Testis (tissue), 3 donors: Measurements from ENCODE around the gene SIRT2. TPM values are rescaled to one million over a fixed set of nuclear protein-coding genes. Genes with fewer than 3 reads are reported as not detected.

Source experiments
- DNase-seq: peaks from one replicate; pipeline ENCODE4 v3.0.0-alpha.2; 2019
- H3K27ac ChIP-seq, 2 donors: fragments of 200-600 bp; sonication (generic); one replicate each; pipeline ENCODE4 v1.5.1; 2019
- H3K27me3 ChIP-seq: fragments of 200-600 bp; sonication (generic); one replicate; pipeline ENCODE4 v1.5.1; 2019
- H3K36me3 ChIP-seq: fragments of 200-600 bp; sonication (generic); one replicate; pipeline ENCODE4 v1.5.1; 2017; ENCODE audit warnings: low read depth; ENCODE audit errors: missing control alignments
- H3K4me1 ChIP-seq: fragments of 200-600 bp; sonication (generic); one replicate; pipeline ENCODE4 v1.5.1; 2019
- H3K4me3 ChIP-seq, 2 donors: fragments of 200-600 bp; sonication (generic); one replicate each; pipeline ENCODE4 v1.5.1; 2017 to 2019
- H3K9me3 ChIP-seq: fragments of 200-600 bp; sonication (generic); one replicate; pipeline ENCODE4 v1.5.1; 2017
- CTCF ChIP-seq, 3 experiments: fragments of 450-650 bp in 2 of 3; fragments of 200-600 bp in 1 of 3; sonication (generic) in 1 of 3; IDR thresholded peaks; one replicate each; pipeline ENCODE4 v1.5.1; 2016 to 2019; ENCODE audit warnings: antibody characterized with exemption in 3 of 3, mild to moderate bottlenecking in 2 of 3, moderate library complexity in 1 of 3
- POLR2A ChIP-seq: fragments of 450-650 bp; IDR thresholded peaks from one replicate; pipeline ENCODE4 v1.6.1; 2017; ENCODE audit warnings: antibody characterized with exemption, mild to moderate bottlenecking, moderate library complexity
- WGBS, 2 donors: methylation state at CpG; one replicate each; pipeline ENCODE4 v1.1.5; 2018; 5-methylcytosine and 5-hydroxymethylcytosine counted together
- intact Hi-C: fragments of 100-400 bp; cut with DNase I; formaldehyde crosslinking; loops from one replicate; pipeline ENCODE4 v1.15.1; 2023; ENCODE audit warnings: low total_unique reads
- polyA plus RNA-seq: library from polyadenylated mRNA; stranded (reverse); fragments of 350-450 nt; fragmentation: Illumina TruSeq; extraction: RNeasy Lipid Tissue Mini Kit (QIAGEN cat#74804); gene quantifications from one replicate; pipeline ENCODE4 v1.2.3, GENCODE V29; 2014; ENCODE audit warnings: low read depth, low replicate concordance; ENCODE audit not compliant: insufficient read depth
- total RNA-seq, 2 donors: library from RNA; depleted of rRNA; stranded (reverse); fragments of >200 nt; gene quantifications; one replicate each; pipeline ENCODE4 v1.2.3, GENCODE V29; 2016

SIRT2 gene
- total and polyA plus RNA-seq, 3 donors from 2014 or later, result 89.1 to 107 (median 95.3) TPM

DNA sequence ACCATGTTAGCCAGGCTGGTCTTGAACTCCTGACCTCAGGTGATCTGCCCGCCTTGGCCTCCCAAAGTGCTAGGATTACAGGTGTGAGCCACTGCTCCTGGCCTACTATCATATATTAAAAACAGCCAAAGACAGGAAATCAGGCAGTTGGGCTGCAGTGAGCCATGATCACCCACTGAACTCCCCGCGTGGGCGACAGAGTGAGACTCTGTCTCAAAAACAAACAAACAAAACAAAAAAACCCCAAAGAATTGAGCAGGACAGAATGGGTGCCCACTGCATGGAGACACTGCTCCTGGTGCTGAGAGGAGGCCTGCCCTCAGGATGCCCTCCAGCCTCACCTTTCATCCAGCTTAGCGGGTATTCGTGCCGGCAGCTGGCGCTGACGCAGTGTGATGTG is 16.1 kb downstream of the SIRT2 start:
- H3K36me3 ChIP-seq, result no peaks in the 10 kb centered on the region
- peaks cover 11% of the 10 kb centered on the region for H3K4me1 ChIP-seq
- H3K27me3 ChIP-seq, result no peaks in the 10 kb centered on the region
- intact Hi-C loops, result no loop called here
- no peak for TF ChIP-seq CTCF (IDR thresholded peaks at IDR 0.05)
- no peak for TF ChIP-seq POLR2A
- H3K27ac ChIP-seq, result peak overlapping the region in 1 of 2 donors; percentile 1
- DNase-seq, result no peak
- no peaks in the 10 kb centered on the region for H3K9me3 ChIP-seq
- H3K4me3 ChIP-seq, result no peak overlapping the region
- 94 to 95% methylated on average over 9 of the region's 9 CpGs for WGBS, 2 donors

GRCh38 chr19:38880882-38881609 is 18.4 kb downstream of the SIRT2 start:
- H3K27ac ChIP-seq, result no peak overlapping the region
- no peaks in the 10 kb centered on the region for H3K36me3 ChIP-seq
- no peak overlapping the region for H3K4me3 ChIP-seq
- no peaks in the 10 kb centered on the region for H3K27me3 ChIP-seq
- no peak for DNase-seq
- H3K4me1 ChIP-seq, result peaks cover 6% of the 10 kb centered on the region
- 93 to 98% methylated on average over 16 to 19 of the region's 19 CpGs for WGBS, 2 donors
- TF ChIP-seq CTCF (IDR thresholded peaks at IDR 0.05), result no peak
- TF ChIP-seq POLR2A, result no peak
- intact Hi-C loops, result no loop called here
- no peaks in the 10 kb centered on the region for H3K9me3 ChIP-seq

DNA sequence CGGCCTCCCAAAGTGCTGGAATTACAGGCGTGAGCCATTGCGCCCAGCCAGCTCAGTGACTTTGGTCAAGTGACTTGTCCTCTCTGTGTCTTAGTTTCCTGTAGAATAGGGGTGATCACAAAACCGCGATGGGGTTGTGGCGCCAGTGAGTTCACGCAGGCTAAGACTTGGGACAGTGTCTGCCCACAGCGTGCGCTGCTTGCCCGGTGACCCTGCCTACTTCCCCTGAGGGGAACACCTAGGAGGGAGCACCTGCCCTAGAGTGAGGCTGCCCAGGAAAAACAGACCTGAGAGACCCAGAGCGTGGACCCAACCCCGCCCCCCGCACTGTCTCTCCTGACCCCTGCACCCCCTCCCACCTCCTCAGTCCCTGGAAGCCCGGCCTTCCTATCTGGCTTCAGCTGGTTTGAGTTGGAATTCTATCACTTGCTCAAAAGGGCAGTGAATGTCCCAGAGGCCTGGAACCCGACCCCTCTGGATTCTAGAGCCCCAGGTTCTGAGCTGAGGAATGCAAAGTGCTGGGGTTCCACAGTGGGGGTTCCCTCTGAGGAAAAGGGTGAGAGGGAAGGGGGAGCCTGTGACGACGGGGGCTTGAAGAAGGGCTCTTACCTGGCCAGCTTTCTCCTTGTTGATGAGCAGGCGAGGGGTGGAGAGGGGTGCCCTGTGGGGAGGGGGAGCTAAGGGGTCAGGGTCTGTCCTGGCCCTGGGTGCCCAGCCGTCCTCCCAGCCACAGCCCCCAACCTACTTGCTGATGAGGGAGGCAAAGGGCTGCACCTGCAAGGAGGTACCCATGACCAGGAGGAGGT is 19.1 kb downstream of the SIRT2 start:
- no peak for DNase-seq
- no peaks in the 10 kb centered on the region for H3K9me3 ChIP-seq
- 90 to 93% methylated on average over 7 to 19 of the region's 19 CpGs for WGBS, 2 donors
- no peak overlapping the region for H3K4me3 ChIP-seq
- no peak for TF ChIP-seq CTCF (IDR thresholded peaks at IDR 0.05)
- TF ChIP-seq POLR2A, result no peak
- H3K27ac ChIP-seq, result no peak overlapping the region
- H3K27me3 ChIP-seq, result no peaks in the 10 kb centered on the region
- no peaks in the 10 kb centered on the region for H3K36me3 ChIP-seq
- no peaks in the 10 kb centered on the region for H3K4me1 ChIP-seq
- intact Hi-C loops, result no loop called here

DNA sequence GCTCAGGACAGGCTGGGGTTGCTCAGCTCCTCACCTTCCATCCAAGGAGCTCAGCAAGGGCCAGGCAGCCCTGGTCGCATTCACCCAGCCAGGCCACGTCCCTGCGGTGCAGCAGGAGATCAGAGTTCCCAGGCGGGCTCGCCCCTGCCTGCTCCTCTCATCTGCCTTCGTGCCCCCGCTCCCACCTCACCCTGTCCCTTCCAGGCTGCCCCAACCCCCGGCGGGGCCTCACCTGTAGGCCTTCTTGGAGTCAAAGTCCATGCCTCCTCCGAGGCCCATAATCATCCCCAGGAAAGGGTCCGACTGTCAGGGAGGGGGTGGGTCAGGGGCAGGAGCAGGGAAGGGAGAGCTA is 20.0 kb downstream of the SIRT2 start:
- H3K9me3 ChIP-seq, result no peaks in the 10 kb centered on the region
- 89 to 93% methylated on average over 4 to 11 of the region's 11 CpGs for WGBS, 2 donors
- H3K27me3 ChIP-seq, result no peaks in the 10 kb centered on the region
- no peak for DNase-seq
- no peaks in the 10 kb centered on the region for H3K4me1 ChIP-seq
- no peak overlapping the region for H3K27ac ChIP-seq
- TF ChIP-seq CTCF (IDR thresholded peaks at IDR 0.05) (no peak), POLR2A (no peak)
- H3K36me3 ChIP-seq, result no peaks in the 10 kb centered on the region
- no peak overlapping the region for H3K4me3 ChIP-seq
- intact Hi-C loops, result no loop called here
